Pancreas (tissue), 10 donors: Measurements from ENCODE around the gene FGD3. TPM values are rescaled to one million over a fixed set of nuclear protein-coding genes. Genes with fewer than 3 reads are reported as not detected.

Experiments
- ATAC-seq, 4 donors: fragments of 200-7000 bp; cut with Tn5 transposase; one replicate each; pipeline versions ENCODE4 v1.8.0 to v1.9.1; 2020; ENCODE audit warnings: mild to moderate bottlenecking in 4 of 4, moderate library complexity in 4 of 4
- DNase-seq, 6 donors: peaks; one replicate each; pipeline ENCODE4 v3.0.0-alpha.2; 2020
- FAIRE-seq: peaks from 2 replicates; lab custom pipeline; 2012; peaks lifted over from hg19 to GRCh38; lab: Jason Lieb, UNC
- H3K27ac ChIP-seq, 4 donors: fragments of 200-600 bp; sonication (generic); 1 replicate in 3 of 4; 2 replicates in 1 of 4; pipeline versions ENCODE4 v1.5.0 to v1.8.0; 2020
- H3K27me3 ChIP-seq, 4 donors: fragments of 200-600 bp; one replicate each; pipeline ENCODE4 v1.8.0; 2021
- H3K36me3 ChIP-seq, 3 donors: fragments of 200-600 bp; sonication (generic) in 1 of 3; one replicate each; pipeline versions ENCODE4 v1.5.0 to v1.8.0; 2020 to 2021
- H3K4me1 ChIP-seq, 3 donors: fragments of 200-600 bp; one replicate each; pipeline ENCODE4 v1.8.0; 2021
- H3K4me3 ChIP-seq, 4 donors: fragments of 200-600 bp; sonication (generic) in 2 of 4; one replicate each; pipeline versions ENCODE4 v1.5.0 to v1.8.0; 2020 to 2021
- H3K9me3 ChIP-seq, 4 donors: fragments of 200-600 bp; one replicate each; pipeline ENCODE4 v1.8.0; 2021
- CTCF ChIP-seq, 4 donors: fragments of 200-600 bp; sonication (generic) in 3 of 4; IDR thresholded peaks; one replicate each; pipeline versions ENCODE4 v1.5.0 to v1.8.0; 2021; ENCODE audit warnings: antibody characterized with exemption in 4 of 4
- WGBS, 2 donors: extraction: QIAGEN DNeasy Blood & Tissue Kit; methylation state at CpG; one replicate each; pipeline ENCODE4 v1.1.7; 2013; 5-methylcytosine and 5-hydroxymethylcytosine counted together
- intact Hi-C, 3 donors: fragments of 100-400 bp; cut with DNase I; formaldehyde crosslinking; loops; one replicate each; pipeline versions ENCODE4 v1.11.1 to v1.14.2; 2022
- polyA plus RNA-seq, 2 donors: library from polyadenylated mRNA; stranded (reverse); fragments of 200-250 nt; gene quantifications; one replicate each; pipeline ENCODE4 v1.2.3, GENCODE V29; 2013
- total RNA-seq, 6 donors: library from RNA; stranded (reverse); fragmentation: NEBNext Ultra II Directional in 4 of 6; extraction: Animal tissue kit (Norgen Biotek cat#: 25700) in 4 of 6; gene quantifications; one replicate each; pipeline versions ENCODE4 v1.2.1 to v1.2.4, GENCODE V29; 2021 to 2023
- donor health status: healthy with polysubstance abuse.
- donor health status: DM: no; HTN: no; CAD: no; lungs with moderate emphysema.
- donor health status: DM: no; HTN: no; CAD: no.
- donor health status: control.
- donor health status: control.
- donor health status: Bipolar disorder and iron deficiency.
- donor health status: DM: yes; HTN: yes; CAD: no.
- donor health status: DM: no; HTN: no; CAD: no.
- donor health status: DM: no; HTN: no; CAD: no.
- donor health status: DM: yes; HTN: yes; CAD: no.

The FGD3 gene
- total and polyA plus RNA-seq, 8 donors, result 5.0 to 27.7 (median 7.8) TPM

- Histone ChIP-seq H3K27me3 (no peaks in the 10 kb centered on the region), H3K27ac (no peak overlapping the region), H3K4me3 (no peak overlapping the region), H3K4me1 (no peaks in the 10 kb centered on the region), H3K9me3 (no peaks in the 10 kb centered on the region), H3K36me3 (no peaks in the 10 kb centered on the region)
- intact Hi-C loops, result no loop called here
- FAIRE-seq, result no peak
- no peak for DNase-seq
- TF ChIP-seq CTCF (IDR thresholded peaks at IDR 0.05), result no peak
- WGBS, 2 donors, result 71 to 75% methylated on average over 6 of the region's 6 CpGs
- no peak for ATAC-seq
These were observed 92.1 kb downstream of the FGD3 start for GRCh38 chr9:93039456-93039855.

GRCh38 chr9:93039976-93040375, 92.7 kb downstream of the FGD3 start:
- intact Hi-C loops, result no loop called here
- no peaks in the 10 kb centered on the region for H3K27me3 ChIP-seq
- no peak for TF ChIP-seq CTCF (IDR thresholded peaks at IDR 0.05)
- 75% methylated on average over 10 of the region's 10 CpGs for WGBS, 2 donors
- DNase-seq, result no peak
- ATAC-seq, result no peak
- H3K27ac ChIP-seq, result no peak overlapping the region
- no peaks in the 10 kb centered on the region for H3K9me3 ChIP-seq
- H3K4me1 ChIP-seq, result no peaks in the 10 kb centered on the region
- H3K4me3 ChIP-seq, result no peak overlapping the region
- no peaks in the 10 kb centered on the region for H3K36me3 ChIP-seq
- no peak for FAIRE-seq

- DNase-seq, result no peak
- no peak for FAIRE-seq
- intact Hi-C loops, result no loop called here
- no peak overlapping the region for H3K27ac ChIP-seq
- no peaks in the 10 kb centered on the region for H3K9me3 ChIP-seq
- H3K4me3 ChIP-seq, result no peak overlapping the region
- no peaks in the 10 kb centered on the region for H3K4me1 ChIP-seq
- 81 to 91% methylated on average over 7 of the region's 7 CpGs for WGBS, 2 donors
- H3K27me3 ChIP-seq, result no peaks in the 10 kb centered on the region
- no peak for ATAC-seq
- no peaks in the 10 kb centered on the region for H3K36me3 ChIP-seq
- TF ChIP-seq CTCF (IDR thresholded peaks at IDR 0.05), result no peak
These were observed 93.1 kb downstream of the FGD3 start for GRCh38 chr9:93040409-93040808.

- 84 to 86% methylated on average over 6 of the region's 6 CpGs for WGBS, 2 donors
- H3K4me3 ChIP-seq, result no peak overlapping the region
- no peaks in the 10 kb centered on the region for H3K9me3 ChIP-seq
- DNase-seq (no peak), FAIRE-seq (no peak), ATAC-seq (peak in 1 of 4 donors; percentile 28)
- intact Hi-C loops, result no loop called here
- no peak overlapping the region for H3K27ac ChIP-seq
- H3K36me3 ChIP-seq, result no peaks in the 10 kb centered on the region
- H3K4me1 ChIP-seq, result no peaks in the 10 kb centered on the region
- TF ChIP-seq CTCF (IDR thresholded peaks at IDR 0.05), result no peak
- no peaks in the 10 kb centered on the region for H3K27me3 ChIP-seq
These were observed 93.9 kb downstream of the FGD3 start for GRCh38 chr9:93041108-93041802.

GRCh38 chr9:93043122-93043521, 95.8 kb downstream of the FGD3 start:
- H3K27ac ChIP-seq, result no peak overlapping the region
- WGBS, 2 donors, result 80 to 84% methylated on average over 6 of the region's 6 CpGs
- no peak for TF ChIP-seq CTCF (IDR thresholded peaks at IDR 0.05)
- intact Hi-C loops, result no loop called here
- H3K27me3 ChIP-seq, result no peaks in the 10 kb centered on the region
- H3K36me3 ChIP-seq, result no peaks in the 10 kb centered on the region
- ATAC-seq (no peak), DNase-seq (no peak), FAIRE-seq (no peak)
- no peaks in the 10 kb centered on the region for H3K9me3 ChIP-seq
- H3K4me1 ChIP-seq, result no peaks in the 10 kb centered on the region
- H3K4me3 ChIP-seq, result no peak overlapping the region
